NCI-H774 (cell line): ENCODE measurements around the gene OR8J1.
"Not testable (repeated sequence)": the region's sequence is repeated elsewhere in the genome, so short reads cannot be mapped to it uniquely, and the experiment has no call there.

Experiments
- DNase-seq: peaks from one replicate; lab custom pipeline; 2025; lab: John Stamatoyannopoulos, UW

OR8J1 gene, protein sequence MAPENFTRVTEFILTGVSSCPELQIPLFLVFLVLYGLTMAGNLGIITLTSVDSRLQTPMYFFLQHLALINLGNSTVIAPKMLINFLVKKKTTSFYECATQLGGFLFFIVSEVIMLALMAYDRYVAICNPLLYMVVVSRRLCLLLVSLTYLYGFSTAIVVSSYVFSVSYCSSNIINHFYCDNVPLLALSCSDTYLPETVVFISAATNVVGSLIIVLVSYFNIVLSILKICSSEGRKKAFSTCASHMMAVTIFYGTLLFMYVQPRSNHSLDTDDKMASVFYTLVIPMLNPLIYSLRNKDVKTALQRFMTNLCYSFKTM

DNA sequence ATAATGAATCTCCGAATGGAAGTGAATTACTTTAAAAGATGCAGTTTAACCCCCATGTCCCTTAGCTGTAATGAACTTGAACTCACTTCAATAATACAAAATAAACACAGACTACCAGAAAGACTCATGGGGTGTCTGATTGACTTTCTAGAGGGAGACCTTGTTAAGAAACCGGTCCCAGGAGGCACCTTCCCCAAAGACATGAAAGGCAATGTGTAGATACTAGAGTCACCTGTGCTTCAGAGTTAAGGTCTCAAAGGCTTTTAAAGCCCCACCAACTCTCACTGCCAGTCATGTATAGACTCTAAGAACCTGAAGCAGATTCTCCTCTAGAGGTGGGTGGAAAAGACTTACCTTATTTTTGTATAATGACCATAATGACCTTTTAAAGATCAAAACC is at the start of gene OR8J1:
TSS of gene OR8J1 (plus strand) at position 301 of the 400 bp plus-strand sequence. CDS start 5,956 bp downstream, outside the sequence.
- no peak for DNase-seq

DNA sequence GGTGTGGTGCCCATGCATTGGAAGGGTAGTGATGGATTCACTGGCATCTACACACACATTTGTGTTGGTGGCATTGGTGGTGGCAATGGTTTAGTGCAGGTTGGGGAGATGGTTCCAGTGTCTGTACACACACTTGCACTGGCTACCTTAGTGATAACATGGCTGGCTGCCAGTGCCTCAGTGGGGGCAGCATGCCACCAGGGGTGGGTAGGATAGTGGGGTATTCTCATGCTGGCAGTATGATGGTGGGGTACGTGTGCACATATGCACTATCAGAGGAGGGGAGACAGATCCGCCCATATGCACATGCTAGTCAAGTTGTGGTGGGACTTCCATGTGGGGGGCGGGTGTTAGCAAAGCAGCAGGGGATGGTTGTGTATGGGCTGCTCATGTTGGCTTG is 46.3 kb upstream of the OR8J1 start:
- no peak for DNase-seq

DNA sequence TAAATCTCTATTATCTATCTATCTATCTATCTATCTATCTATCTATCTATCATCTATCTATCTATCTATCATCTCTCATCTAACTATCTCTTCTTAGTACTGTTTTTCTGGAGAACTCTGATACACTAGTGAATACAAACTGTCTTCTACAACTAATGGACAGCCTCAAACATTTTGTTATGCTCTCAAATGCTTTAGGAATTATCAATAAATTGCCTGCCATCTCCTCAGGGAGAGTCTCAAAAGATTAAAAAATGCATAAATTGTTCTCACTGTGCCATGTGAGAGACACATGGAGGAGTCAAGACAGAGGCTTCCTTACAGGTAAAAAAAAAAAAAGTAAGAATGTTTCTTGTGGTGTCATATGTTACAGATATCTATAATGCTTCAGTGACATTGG is 39.2 kb upstream of the OR8J1 start, which contains the start of gene OR8K3:
TSS of gene OR8K3 (plus strand) at position 301 of the 400 bp plus-strand sequence. CDS start 3,163 bp downstream, outside the sequence.
- DNase-seq: no peak

DNA sequence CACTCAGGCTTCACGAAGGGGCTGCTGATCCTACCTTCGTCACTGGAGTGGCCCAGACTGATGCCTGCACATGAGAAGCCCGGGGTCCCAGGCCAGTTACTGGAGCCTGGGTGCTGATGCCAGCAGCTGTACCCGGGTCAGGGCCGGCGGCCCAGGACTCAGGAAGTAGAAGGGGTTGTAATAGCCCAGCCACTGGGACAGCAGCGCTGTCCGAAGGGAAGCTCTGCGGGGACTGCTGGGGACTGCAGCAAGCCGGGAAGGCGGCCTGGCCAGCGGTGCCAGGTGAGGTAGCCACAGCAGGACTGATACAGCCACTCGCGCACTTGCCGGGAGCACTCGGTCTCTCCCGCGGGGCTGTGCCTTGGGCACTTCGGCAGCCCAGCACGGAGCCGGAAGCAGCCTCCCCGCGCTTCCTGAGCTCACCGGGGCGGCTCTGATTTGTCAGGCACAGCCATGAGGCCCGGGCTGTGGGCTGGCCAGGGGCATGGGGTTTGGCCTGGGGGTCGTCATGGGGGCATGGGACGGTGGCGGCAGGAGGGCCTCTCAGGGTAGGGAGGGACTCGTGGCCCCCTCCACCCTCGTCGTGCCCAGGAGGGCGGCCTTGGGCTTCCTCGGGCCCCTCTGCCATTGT is 22.1 kb upstream of the OR8J1 start:
- DNase-seq: peak; percentile 6

DNA sequence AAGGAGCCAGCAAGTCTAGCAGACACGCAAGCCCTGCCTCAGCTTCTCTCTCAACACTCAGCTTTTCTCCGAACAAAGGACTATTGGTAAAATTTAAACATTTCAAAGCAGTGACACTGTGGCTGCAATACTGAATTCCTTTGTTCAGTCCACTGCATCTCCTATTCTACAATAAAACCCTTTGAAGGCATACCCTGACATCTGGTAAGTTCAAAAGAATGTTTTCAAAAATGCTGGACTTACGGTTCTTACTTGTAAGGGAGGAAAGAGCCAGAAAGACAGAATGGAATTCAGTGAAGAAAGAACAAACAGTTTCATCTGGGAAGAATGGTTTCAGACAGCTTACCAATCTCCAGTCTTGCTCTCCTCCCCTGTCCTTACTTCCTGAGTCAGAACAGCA is 20.9 kb upstream of the OR8J1 start:
- no peak for DNase-seq

DNA sequence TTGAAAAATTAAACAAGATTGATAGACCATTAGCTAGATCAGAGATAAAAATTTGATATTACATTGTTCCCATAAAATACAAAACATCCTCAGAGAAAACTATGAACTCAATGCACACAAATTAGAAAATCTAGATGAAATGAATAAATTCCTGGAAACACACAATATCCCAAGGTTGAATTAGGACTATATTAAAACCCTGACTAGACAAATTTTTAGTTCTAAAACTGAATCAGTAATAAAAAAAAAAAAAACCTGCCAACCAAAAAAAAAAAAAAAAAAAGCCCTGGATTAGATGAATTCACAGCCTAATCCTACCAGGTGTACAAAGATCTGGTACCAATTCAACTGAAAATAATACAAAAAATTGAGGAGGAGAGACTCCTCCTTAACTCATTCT is 13.8 kb upstream of the OR8J1 start:
- no peak for DNase-seq

DNA sequence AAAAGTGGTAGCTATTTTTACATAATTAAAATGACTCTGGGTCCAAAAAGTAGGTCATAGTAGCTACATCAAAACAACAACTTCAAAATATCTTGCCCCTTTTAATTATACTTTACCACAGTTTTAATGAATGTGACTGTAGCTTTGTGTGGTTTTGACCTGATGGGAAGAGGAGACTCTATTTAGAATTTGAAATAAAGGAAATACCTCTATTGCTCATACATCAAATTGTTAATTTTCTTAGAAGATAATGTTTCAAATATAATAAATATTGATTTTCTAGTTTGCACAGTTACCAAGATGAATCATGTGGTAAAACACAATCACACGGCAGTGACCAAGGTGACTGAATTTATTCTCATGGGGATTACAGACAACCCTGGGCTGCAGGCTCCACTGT is 8.4 kb upstream of the OR8J1 start, which contains the start of gene OR8K1:
TSS of gene OR8K1 (plus strand) at position 301 of the 400 bp plus-strand sequence. CDS start at position 301, 0 bp downstream.
- no peak for DNase-seq

DNA sequence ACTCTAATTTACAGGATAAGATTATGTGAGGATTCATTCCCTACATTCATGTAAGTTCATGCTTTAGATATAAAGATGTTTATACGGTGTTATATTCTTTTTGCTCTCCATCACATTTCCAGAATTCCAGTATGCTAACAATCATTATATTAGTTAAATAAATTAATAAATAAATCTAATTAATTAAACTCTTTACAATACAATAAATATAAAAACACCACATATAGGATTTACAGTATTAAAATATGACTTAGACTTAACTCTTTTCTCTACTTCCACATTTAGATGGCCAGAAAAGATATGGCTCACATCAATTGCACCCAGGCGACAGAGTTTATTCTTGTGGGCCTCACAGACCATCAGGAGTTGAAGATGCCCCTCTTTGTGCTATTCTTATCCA is 21.2 kb downstream of the OR8J1 start, which contains the start of gene OR8U1:
TSS of gene OR8U1 (plus strand) at position 301 of the 400 bp plus-strand sequence. CDS start at position 301, 0 bp downstream.
- DNase-seq: no peak

DNA sequence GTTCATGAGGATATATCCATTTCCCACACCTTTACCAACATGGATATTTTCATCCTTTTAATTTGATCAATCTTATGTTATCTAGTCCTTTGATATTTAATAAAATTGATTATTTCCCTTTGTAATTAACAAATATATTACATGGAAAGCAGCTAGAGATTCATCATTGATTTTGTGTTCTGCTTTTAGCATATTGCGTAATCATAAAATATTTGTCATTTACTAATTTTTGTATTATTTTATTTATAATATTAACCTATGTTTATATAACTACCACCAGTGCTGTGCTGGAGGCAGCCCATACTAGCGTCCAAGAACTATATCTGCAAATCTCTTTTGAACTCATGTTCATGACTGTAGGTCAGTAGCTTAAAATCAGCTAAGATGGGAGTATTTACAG is 26.0 kb downstream of the OR8J1 start:
- no peak for DNase-seq

DNA sequence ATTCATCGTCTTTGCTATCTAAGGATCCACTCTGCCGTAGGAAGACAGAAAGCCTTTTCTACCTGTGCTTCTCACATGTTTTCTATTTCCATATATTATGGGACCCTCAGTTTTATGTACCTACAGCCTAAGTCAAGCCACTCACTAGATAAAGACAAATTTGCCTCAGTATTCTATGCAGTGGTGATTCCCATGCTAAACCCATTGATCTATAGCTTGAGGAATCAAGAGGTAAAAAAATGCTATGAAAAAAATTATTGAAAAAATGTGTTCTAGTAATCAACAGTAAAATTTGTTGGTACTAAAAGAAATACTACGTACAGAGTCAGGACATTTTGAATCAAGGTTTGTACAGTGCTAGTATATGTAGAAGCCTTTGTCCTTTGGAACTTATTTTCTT is 40.3 kb downstream of the OR8J1 start:
- no peak for DNase-seq

DNA sequence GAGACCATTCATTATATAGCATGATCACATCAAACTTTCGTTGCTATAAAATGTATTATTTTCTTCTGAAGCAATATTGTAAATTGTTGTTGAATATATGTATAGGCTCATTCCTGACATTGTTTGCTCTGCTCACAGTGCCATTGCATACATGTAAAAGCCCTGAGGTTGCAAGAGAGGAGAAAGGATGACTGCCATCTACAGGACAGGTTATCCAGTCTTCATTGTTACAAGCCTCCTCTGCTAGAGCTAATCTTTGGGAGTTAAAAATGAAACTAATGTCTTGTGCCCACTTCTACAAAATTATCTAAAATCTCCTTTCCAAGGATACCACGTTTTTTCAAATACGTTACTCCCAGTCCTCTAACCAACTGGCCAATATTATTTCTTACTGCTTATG is 42.0 kb downstream of the OR8J1 start:
- DNase-seq: no peak

DNA sequence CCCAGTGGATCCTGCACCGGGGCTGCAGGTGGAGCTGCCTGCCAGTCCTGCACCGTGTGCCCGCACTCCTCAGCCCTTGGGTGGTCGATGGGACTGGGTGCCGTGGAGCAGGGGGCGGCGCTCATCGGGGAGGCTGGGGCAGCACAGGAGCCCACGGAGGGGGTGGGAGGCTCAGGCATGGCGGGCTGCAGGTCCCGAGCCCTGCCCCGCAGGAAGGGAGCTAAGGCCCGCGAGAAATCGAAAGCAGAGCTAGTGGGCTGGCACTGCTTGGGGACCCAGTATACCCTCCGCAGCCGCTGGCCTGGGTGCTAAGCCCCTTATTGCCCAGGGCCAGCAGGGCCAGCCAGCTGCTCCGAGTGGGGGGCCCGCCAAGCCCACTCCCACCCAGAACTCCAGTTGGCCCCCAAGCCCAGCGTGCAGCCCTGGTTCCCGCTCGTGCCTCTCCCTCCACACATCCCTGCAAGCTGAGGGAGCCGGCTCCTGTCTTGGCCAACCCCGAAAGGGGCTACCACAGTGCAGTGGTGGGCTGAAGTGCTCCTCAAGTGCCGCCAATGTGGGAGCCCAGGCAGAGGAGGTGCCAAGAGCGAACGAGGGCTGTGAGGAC is 47.9 kb downstream of the OR8J1 start:
- not testable (repeated sequence) for DNase-seq

DNA sequence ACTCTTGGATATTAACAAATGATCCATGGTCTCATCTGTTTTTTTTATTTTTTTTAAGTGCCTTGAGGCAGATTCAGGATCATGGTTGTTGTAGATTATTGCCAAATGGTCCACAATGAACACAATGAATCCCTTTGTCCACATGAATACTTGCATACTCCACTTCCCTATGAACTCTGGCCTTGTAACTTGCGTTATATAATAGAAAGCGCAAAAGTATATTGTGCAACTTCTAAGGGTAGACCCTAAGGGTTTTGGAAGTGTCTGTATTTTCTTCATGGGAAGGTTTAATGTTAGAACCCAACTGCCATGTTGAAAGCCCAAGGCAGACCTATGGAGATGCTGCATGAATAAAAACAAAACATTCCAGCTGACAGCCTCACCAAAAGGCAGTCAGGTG is 50.3 kb downstream of the OR8J1 start:
- no peak for DNase-seq

DNA sequence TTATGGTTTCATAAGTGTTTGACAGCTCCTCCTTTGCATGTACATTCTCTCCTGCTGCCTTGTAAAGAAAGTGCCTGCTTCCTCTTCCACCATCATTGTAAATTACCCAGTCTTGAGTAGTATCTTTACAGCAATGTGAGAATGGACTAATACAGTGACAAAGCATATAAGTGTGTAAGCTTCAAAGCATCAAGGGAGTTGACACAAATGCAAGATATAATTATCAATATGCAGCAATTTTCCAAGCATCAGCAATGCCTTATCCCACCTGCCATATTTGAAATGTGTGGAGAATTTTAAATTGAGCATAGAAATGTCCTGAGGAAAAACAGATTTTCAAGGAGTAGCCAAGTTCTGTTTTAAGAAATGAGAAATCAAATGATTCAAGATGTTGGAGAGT is 56.7 kb downstream of the OR8J1 start:
- no peak for DNase-seq
